Body of pancreas (tissue), 4 donors: ENCODE measurements around the gene CCNL2. TPM values are rescaled to one million over a fixed set of nuclear protein-coding genes. Genes with fewer than 3 reads are reported as not detected.

Experiments
- ATAC-seq: fragments of 150-250 bp; one replicate; pipeline ENCODE4 v1.9.1; 2016
- DNase-seq, 4 donors: peaks; one replicate each; pipeline ENCODE4 v3.0.0-alpha.2; 2019
- H3K27ac ChIP-seq, 4 donors: fragments of 200-600 bp; sonication (generic); 1 replicate in 3 of 4; 2 replicates in 1 of 4; pipeline versions ENCODE4 v1.5.1 to v1.6.1; 2016 to 2019; ENCODE audit warnings: mild to moderate bottlenecking in 1 of 4, mixed read lengths in 1 of 4, moderate library complexity in 1 of 4
- H3K27me3 ChIP-seq, 2 donors: fragments of 200-600 bp; sonication (generic); one replicate each; pipeline ENCODE4 v1.6.0; 2016; ENCODE audit warnings: mild to moderate bottlenecking in 1 of 2
- H3K36me3 ChIP-seq, 2 donors: fragments of 200-600 bp; sonication (generic); replicated peaks in 1 of 2; 2 replicates each; pipeline ENCODE4 v1.5.1; 2016; ENCODE audit warnings: low read depth in 2 of 2; ENCODE audit not compliant: insufficient read depth in 1 of 2
- H3K4me1 ChIP-seq: fragments of 200-600 bp; sonication (generic); one replicate; pipeline ENCODE4 v1.6.0; 2016
- H3K4me3 ChIP-seq, 2 donors: fragments of 200-600 bp; sonication (generic); 1 replicate in 1 of 2; 2 replicates in 1 of 2; pipeline ENCODE4 v1.5.1; 2016 to 2019
- H3K9me3 ChIP-seq, 3 donors: fragments of 200-600 bp; sonication (generic); 1 replicate in 2 of 3; 2 replicates in 1 of 3; pipeline ENCODE4 v1.5.1; 2016
- POLR2A ChIP-seq, 3 donors: fragments of 450-650 bp; IDR thresholded peaks; one replicate each; pipeline ENCODE4 v1.6.1; 2016; ENCODE audit warnings: antibody characterized with exemption in 3 of 3, mild to moderate bottlenecking in 2 of 3
- WGBS, 2 donors: methylation state at CpG; one replicate each; pipeline ENCODE4 v1.1.5; 2017; 5-methylcytosine and 5-hydroxymethylcytosine counted together
- intact Hi-C: fragments of 100-400 bp; cut with DNase I; formaldehyde crosslinking; loops from one replicate; pipeline ENCODE4 v1.15.1; 2023
- total RNA-seq, 2 donors: library from RNA; depleted of rRNA; stranded (reverse); fragments of >200 nt; gene quantifications; one replicate each; pipeline ENCODE4 v1.1.0, GENCODE V29; 2016
- TF ChIP-seq, protein P1 (sequence below), 7 experiments: fragments of 450-650 bp in 4 of 7; fragments of 200-600 bp in 3 of 7; sonication (generic) in 3 of 7; IDR thresholded peaks; one replicate each; pipeline ENCODE4 v1.5.1; 2016 to 2019; ENCODE audit warnings: antibody characterized with exemption in 7 of 7

CCNL2 gene
- total RNA-seq, 2 donors from 2014 or later, result 225 to 246 TPM

- DNase-seq (no peak), ATAC-seq (no peak)
- Histone ChIP-seq H3K4me3 (no peak overlapping the region), H3K36me3 (no peaks in the 10 kb centered on the region), H3K27me3 (no peaks in the 10 kb centered on the region), H3K27ac (peak overlapping the region; percentile 78 to 94 (median 93)), H3K9me3 (no peaks in the 10 kb centered on the region), H3K4me1 (peaks cover 89% of the 10 kb centered on the region)
- TF ChIP-seq, protein P1, sequence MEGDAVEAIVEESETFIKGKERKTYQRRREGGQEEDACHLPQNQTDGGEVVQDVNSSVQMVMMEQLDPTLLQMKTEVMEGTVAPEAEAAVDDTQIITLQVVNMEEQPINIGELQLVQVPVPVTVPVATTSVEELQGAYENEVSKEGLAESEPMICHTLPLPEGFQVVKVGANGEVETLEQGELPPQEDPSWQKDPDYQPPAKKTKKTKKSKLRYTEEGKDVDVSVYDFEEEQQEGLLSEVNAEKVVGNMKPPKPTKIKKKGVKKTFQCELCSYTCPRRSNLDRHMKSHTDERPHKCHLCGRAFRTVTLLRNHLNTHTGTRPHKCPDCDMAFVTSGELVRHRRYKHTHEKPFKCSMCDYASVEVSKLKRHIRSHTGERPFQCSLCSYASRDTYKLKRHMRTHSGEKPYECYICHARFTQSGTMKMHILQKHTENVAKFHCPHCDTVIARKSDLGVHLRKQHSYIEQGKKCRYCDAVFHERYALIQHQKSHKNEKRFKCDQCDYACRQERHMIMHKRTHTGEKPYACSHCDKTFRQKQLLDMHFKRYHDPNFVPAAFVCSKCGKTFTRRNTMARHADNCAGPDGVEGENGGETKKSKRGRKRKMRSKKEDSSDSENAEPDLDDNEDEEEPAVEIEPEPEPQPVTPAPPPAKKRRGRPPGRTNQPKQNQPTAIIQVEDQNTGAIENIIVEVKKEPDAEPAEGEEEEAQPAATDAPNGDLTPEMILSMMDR (IDR thresholded peaks at IDR 0.05), result no peak
- TF ChIP-seq POLR2A (IDR thresholded peaks at IDR 0.05), result no peak
- 72 to 91% methylated on average over 2 to 4 of the region's 4 CpGs for WGBS, 2 donors
- intact Hi-C loops, result loop anchor here (5.0 kb wide), 1 partner anchor 32 kb away; no protein-coding TSS in a partner anchor
These were observed 35.6 kb upstream of the CCNL2 start for GRCh38 chr1:1434824-1435105.

DNA sequence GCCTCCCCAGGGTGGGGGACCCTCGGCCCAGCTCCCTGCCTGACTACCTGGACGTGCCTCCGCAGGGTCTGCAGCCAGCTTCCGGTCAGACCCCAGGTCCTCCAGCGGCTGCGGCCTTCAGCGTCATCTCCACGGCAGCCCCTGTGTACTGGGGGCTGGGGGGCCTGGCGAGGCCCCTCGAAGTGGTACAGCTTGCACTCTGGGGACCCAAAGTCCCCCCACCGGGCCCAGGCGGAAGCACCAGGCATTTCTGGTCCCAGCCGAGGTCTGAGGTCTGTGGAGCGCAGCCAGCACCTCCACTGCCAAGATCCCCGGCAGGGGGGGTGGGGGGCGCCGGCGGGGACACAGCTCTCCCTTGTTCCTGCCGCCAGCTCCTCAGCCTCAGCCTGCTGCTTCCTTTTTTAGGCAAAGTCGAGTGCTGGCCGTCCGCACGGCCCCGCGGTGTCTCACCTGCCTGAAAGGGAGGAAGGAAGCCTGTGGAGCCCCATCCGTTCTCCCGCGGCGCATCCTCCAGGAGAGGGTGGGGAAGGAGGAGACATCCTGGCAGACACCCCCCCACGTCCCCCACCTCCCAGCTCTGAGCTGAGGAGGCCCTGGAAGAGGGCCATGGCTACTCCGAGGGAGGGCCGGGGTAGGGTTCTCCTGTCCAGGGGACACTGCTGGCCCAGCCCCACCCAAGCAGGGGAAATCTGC lies 35.1 kb upstream of the CCNL2 start:
- Histone ChIP-seq H3K4me3 (no peak overlapping the region), H3K27me3 (no peaks in the 10 kb centered on the region), H3K27ac (peak overlapping the region; percentile 78 to 94 (median 93)), H3K4me1 (peaks cover 94% of the 10 kb centered on the region), H3K36me3 (no peaks in the 10 kb centered on the region), H3K9me3 (no peaks in the 10 kb centered on the region)
- TF ChIP-seq, protein P1 (IDR thresholded peaks at IDR 0.05), result no peak
- TF ChIP-seq POLR2A (IDR thresholded peaks at IDR 0.05), result peak in 1 of 3 donors; percentile 22
- DNase-seq, result peak; percentile 56 to 71 (median 62)
- WGBS, 2 donors, result 34 to 40% methylated on average over 9 to 30 of the region's 32 CpGs
- peak; percentile 12 for ATAC-seq
- intact Hi-C loops, result no loop called here

DNA sequence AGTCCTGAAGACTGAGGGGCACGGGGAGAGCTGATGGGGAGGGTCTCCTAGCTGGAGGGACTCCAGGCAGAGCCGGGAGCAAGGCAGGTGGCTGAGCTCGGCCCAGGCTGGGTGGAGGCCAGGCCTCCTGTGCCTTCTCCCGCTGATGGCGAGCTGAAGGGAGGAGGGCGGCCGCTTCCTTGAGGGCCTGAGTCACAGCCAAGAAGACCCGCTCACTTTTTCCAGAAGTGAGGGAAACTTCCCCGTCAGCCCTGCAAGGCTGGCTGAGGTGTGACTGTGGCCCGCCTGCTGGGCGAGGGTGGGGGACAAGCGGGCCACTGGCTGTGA lies 34.6 kb upstream of the CCNL2 start:
- Histone ChIP-seq H3K4me1 (peaks cover 95% of the 10 kb centered on the region), H3K36me3 (no peaks in the 10 kb centered on the region), H3K9me3 (no peaks in the 10 kb centered on the region), H3K27ac (peak overlapping the region; percentile 78 to 94 (median 93)), H3K27me3 (no peaks in the 10 kb centered on the region), H3K4me3 (no peak overlapping the region)
- TF ChIP-seq, protein P1 (IDR thresholded peaks at IDR 0.05), result no peak
- TF ChIP-seq POLR2A (IDR thresholded peaks at IDR 0.05), result no peak
- ATAC-seq (no peak), DNase-seq (peak in 2 of 4 donors; percentile 47 to 49)
- intact Hi-C loops, result no loop called here
- 26 to 48% methylated on average over 3 to 12 of the region's 12 CpGs for WGBS, 2 donors

DNA sequence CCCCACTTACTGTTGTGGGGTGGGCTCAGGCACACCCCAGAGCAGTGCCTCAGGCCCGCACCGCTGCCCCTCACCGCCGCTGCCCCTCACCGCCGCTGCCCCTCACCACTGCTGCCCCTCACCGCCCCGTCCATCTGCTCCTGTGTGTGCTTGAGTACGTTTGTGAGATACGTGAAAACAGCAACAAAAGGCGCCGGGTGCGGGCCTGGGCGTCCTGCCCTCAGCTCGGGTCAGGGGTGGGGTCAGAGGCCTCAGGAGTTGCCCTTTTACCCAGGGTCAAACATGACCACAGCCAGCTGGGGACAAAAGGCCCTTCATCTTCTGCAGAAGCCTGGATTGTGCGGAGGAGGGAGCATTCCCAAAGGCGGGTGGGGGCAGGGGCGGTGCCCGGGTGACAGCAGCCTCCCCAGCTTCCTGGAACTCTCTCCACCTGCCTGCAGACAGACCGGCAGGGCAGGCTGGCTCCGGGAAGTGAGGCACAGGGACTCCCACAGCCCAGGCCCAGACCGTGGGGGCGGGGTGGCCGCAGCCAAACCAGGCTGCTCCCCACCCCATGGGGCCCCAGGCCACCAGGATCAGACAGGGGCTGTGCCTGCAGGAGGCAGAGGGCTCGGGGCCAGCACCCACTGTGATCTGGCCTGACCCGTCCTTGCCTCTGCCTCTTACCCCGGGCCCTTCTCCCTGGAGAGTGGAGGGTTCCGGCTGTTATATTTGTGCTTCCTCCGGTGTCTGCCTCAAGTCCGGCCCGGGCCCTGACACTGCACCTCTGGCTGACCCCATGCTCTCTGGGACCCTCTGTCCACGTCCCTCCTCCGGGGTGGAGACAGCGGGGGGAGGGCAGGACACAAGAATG lies 34.0 kb upstream of the CCNL2 start:
- peak; percentile 62 for ATAC-seq
- TF ChIP-seq, protein P1 (IDR thresholded peaks at IDR 0.05), result no peak
- peak; percentile 66 to 85 (median 85) for TF ChIP-seq POLR2A (IDR thresholded peaks at IDR 0.05)
- intact Hi-C loops, result no loop called here

More for the DNA sequence above, 34.0 kb upstream of the CCNL2 start:
- DNase-seq, result peak; percentile 80 to 94 (median 92)
- 43 to 63% methylated on average over 13 to 33 of the region's 34 CpGs for WGBS, 2 donors
- peaks cover 94% of the 10 kb centered on the region for H3K4me1 ChIP-seq
- no peaks in the 10 kb centered on the region for H3K27me3 ChIP-seq
- H3K36me3 ChIP-seq, result no peaks in the 10 kb centered on the region
- H3K27ac ChIP-seq, result peak overlapping the region; percentile 78 to 94 (median 93)
- H3K9me3 ChIP-seq, result no peaks in the 10 kb centered on the region
- H3K4me3 ChIP-seq, result no peak overlapping the region
